Cardiac muscle cell (in vitro differentiated cells and primary cell): Measurements from ENCODE around the gene DIPK2A. TPM values are rescaled to one million over a fixed set of nuclear protein-coding genes. Genes with fewer than 3 reads are reported as not detected.

ENCODE experiments used
- DNase-seq, 2 donors: peaks; one replicate each; pipeline versions ENCODE4 v3.0.0 to v3.0.0-alpha.2; 2010 to 2017; ENCODE audit warnings: low read depth in 1 of 2, low spot score in 1 of 2
- H3K27ac ChIP-seq: fragments of 200-600 bp; sonication (generic); 2 replicates; pipeline ENCODE4 v1.5.1; 2016
- H3K27me3 ChIP-seq: fragments of 200-600 bp; sonication (generic); 2 replicates; pipeline ENCODE4 v1.6.0; 2016; ENCODE audit warnings: control low read depth
- H3K36me3 ChIP-seq: fragments of 200-600 bp; sonication (generic); 2 replicates; pipeline ENCODE4 v1.5.1; 2016; ENCODE audit warnings: control low read depth
- H3K4me1 ChIP-seq: fragments of 200-600 bp; sonication (generic); 2 replicates; pipeline ENCODE4 v1.8.1; 2017; ENCODE audit warnings: low read depth, mild to moderate bottlenecking, mixed run types
- H3K4me3 ChIP-seq: fragments of 200-600 bp; sonication (generic); 2 replicates; pipeline ENCODE4 v1.5.1; 2016; ENCODE audit warnings: mild to moderate bottlenecking
- H3K9me3 ChIP-seq: fragments of 200-600 bp; sonication (generic); 2 replicates; pipeline ENCODE4 v1.5.1; 2017; ENCODE audit warnings: low read depth, mild to moderate bottlenecking, control low read depth
- CTCF ChIP-seq: IDR thresholded peaks from 2 replicates; pipeline ENCODE4 v1.5.1; 2012; ENCODE audit warnings: low read depth, mild to moderate bottlenecking, low read length
- polyA plus RNA-seq: library from polyadenylated mRNA; unstranded; fragments of >200 nt; fragmentation: Nextera tagmentation; extraction: Ambion mirVana; gene quantifications from 2 replicates; pipeline ENCODE4 v1.2.1, GENCODE V29; 2016
- total RNA-seq: library from RNA; depleted of rRNA; stranded (reverse); fragments of >200 nt; gene quantifications from 2 replicates; pipeline ENCODE4 v1.2.3, GENCODE V29; 2016

The DIPK2A gene
- total and polyA plus RNA-seq, 2 experiments from 2014 or later: 21.1 to 42.7 TPM

GRCh38 chr3:143956838-143957237, 14.8 kb upstream of the DIPK2A start:
- H3K4me3 ChIP-seq: no peak overlapping the region
- TF ChIP-seq CTCF: no peak
- no peaks in the 10 kb centered on the region for H3K36me3 ChIP-seq
- H3K27me3 ChIP-seq: no peaks in the 10 kb centered on the region
- no peak for DNase-seq
- no peaks in the 10 kb centered on the region for H3K4me1 ChIP-seq
- no peak overlapping the region for H3K27ac ChIP-seq
- no peaks in the 10 kb centered on the region for H3K9me3 ChIP-seq

- TF ChIP-seq CTCF: no peak
- H3K27ac ChIP-seq: no peak overlapping the region
- no peak for DNase-seq
- H3K4me1 ChIP-seq: no peaks in the 10 kb centered on the region
- no peaks in the 10 kb centered on the region for H3K9me3 ChIP-seq
- H3K36me3 ChIP-seq: no peaks in the 10 kb centered on the region
- no peaks in the 10 kb centered on the region for H3K27me3 ChIP-seq
- no peak overlapping the region for H3K4me3 ChIP-seq
These were observed 14.2 kb upstream of the DIPK2A start for GRCh38 chr3:143957453-143957852.

GRCh38 chr3:143958966-143959365, 12.7 kb upstream of the DIPK2A start:
- H3K27ac ChIP-seq: no peak overlapping the region
- no peak for DNase-seq
- H3K4me3 ChIP-seq: no peak overlapping the region
- H3K9me3 ChIP-seq: no peaks in the 10 kb centered on the region
- no peak for TF ChIP-seq CTCF
- H3K36me3 ChIP-seq: no peaks in the 10 kb centered on the region
- no peaks in the 10 kb centered on the region for H3K4me1 ChIP-seq
- H3K27me3 ChIP-seq: no peaks in the 10 kb centered on the region

GRCh38 chr3:143961342-143961741, 10.3 kb upstream of the DIPK2A start:
- no peak for TF ChIP-seq CTCF
- no peaks in the 10 kb centered on the region for H3K27me3 ChIP-seq
- no peak overlapping the region for H3K27ac ChIP-seq
- DNase-seq: no peak
- H3K4me1 ChIP-seq: no peaks in the 10 kb centered on the region
- no peaks in the 10 kb centered on the region for H3K9me3 ChIP-seq
- H3K4me3 ChIP-seq: no peak overlapping the region
- no peaks in the 10 kb centered on the region for H3K36me3 ChIP-seq

- no peak for DNase-seq
- H3K4me3 ChIP-seq: no peak overlapping the region
- H3K9me3 ChIP-seq: no peaks in the 10 kb centered on the region
- H3K27ac ChIP-seq: no peak overlapping the region
- H3K36me3 ChIP-seq: no peaks in the 10 kb centered on the region
- TF ChIP-seq CTCF: no peak
- no peaks in the 10 kb centered on the region for H3K27me3 ChIP-seq
- no peaks in the 10 kb centered on the region for H3K4me1 ChIP-seq
These were observed 7.7 kb upstream of the DIPK2A start for GRCh38 chr3:143963946-143964345.
